GM19238 (cell line): Measurements from ENCODE around the gene CORIN.

ENCODE experiments used
- DNase-seq: peaks from one replicate; pipeline ENCODE4 v3.0.0; 2011; ENCODE audit warnings: low spot score; ENCODE audit not compliant: insufficient read length

Gene CORIN

DNA sequence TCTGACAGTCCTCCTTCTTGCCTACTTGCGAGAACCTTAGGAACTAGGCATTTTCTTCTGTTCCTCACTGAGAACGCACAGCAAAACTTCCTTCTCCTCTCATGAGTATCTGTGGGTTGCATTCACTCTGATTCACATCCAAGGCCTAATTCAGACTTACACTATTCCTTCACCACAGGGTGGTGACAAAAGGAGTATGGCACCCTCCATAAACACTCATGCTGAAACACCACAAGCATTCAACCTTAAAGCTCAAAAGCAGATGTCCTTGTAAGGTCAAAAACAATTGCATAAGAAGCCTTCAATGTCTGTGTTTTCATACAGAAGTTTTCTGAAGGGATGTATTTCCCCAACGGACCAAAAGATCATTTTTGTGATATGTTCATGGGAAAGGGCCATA is 147.3 kb downstream of the CORIN start:
- no peak for DNase-seq

DNA sequence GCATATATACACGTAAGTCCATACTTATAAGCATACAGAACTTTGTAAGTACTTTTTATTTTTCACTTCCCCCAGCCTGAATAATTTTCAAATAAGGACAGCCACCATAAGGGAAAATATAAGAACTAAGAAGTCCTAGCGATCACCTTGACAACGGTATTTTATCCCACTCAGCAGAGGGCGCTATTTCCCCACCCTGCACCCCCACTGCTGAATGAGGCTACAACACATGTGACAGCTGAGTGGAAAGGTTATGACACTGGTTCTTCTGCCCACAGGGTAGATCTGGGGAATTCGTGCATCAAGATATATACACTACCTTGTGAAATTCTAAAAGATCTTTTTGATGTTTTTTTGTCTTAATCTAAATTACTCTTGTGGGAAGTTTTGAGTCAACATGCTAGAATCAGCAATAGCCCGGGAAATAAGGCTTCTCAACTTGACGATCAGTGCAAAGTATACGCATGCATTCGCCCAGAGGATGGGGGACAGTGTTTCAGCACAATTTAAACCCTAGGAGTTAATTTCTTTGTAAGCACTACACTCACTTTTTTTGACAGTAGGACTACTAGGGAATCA is 151.5 kb downstream of the CORIN start:
- DNase-seq = peak; percentile 19

DNA sequence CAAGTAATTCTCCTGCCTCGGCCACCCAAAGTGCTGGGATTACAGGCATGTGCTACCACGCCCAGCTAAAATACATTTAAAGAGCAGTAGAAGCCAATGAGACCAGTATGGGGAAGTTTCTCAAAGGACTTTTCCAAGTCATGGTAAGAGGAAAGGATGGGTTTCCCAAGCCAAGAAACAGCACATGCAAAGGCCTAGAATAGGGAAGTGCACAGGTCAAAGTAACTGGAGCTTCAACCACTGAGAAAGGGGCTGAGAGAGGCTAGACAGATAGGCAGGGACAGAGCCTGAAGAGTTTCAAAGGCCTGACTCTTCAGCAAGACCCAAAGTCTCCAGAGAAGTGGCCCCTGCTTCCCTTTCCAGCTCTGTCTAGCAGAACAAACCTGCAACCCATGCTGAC is 162.1 kb downstream of the CORIN start:
- DNase-seq = no peak

GRCh38 chr4:47674144-47674543 is 163.7 kb downstream of the CORIN start:
- DNase-seq = no peak

DNA sequence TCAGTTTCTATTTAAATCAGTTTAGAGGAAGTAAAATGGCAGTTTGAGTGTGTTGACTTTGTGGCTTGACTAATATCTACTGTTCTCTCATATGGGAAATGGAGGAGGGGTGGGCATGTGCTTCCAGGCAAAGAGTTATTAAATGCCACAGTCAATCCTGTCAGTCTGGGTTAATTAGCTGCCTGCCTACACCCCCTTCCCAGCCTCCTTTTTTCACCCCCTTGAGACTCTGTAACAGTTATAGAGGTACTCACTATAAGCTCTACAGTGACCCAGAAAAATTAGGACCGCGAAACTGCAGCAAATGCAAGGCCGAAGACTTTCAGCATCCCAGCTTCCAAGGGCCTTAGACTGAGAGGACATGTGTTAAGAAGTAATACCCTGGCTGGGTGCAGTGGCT is 165.2 kb downstream of the CORIN start:
- no peak for DNase-seq

DNA sequence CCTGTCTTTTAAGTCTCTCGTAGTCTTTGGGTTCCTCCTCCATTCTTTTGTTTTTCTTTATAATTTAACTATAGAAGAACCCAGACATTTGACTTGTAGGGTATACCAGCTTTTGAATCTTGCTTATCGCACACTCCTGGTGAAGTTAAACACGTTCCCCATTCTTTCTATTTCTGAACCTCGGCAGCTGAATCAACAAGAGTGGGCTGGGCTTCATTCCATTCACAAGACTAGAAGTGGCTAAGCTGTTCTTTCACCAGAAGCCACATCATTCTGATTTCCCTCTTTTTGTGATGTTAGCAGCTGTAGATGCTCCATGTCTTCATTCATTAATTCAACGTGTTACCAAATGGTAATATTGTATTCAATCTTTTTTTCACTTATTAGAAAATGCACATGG is 167.9 kb downstream of the CORIN start:
- no peak for DNase-seq

DNA sequence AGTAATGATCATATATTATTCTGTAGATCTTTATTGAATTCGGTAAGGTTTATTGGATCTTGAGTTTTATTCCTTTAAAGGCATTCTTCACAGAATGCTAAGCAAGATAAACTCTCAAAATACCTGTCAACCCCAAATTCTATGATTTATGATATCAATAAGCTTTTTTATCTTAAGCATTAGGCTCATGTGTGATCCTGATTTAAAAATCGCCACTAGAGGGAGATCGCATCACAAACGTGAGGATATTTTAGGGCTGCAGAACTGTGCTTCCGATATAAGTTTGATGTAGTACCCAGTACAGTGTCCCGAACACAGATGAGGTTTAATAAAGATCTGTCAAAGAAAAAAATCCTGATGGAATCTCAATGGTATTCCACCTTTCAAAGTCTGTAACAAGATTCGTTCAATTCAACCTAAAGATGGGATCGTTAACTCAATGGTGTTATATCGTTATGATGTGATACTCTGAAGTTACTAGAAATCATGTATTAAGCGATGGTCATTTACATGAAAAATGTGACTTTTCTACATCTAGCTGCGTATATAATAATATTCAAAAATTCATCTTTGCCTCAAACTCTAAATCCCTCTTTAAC is 169.0 kb downstream of the CORIN start:
- peak; percentile 3 for DNase-seq

GRCh38 chr4:47668256-47668655 is 169.6 kb downstream of the CORIN start:
- no peak for DNase-seq

GRCh38 chr4:47667552-47667951 is 170.3 kb downstream of the CORIN start:
- no peak for DNase-seq

- no peak for DNase-seq
These were observed 173.6 kb downstream of the CORIN start for GRCh38 chr4:47664051-47664826.

DNA sequence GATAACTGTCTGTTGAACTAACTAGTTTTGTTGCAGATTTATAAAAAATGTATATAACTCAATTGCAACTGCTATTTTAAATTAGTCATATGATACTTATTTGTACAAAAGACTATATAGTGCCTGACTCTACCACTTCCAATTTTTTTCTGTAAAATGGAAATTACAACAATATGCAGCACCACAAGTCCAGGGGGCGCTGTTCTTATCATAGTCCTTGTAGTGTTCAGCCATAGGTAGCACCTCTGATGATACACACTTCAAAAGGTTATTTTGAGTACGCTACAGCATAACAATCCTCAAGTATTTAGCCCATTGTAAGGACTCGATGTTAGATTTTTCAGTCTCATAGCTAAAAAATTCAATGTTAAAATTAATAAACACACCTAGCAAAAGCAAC is 174.9 kb downstream of the CORIN start:
- DNase-seq = no peak

DNA sequence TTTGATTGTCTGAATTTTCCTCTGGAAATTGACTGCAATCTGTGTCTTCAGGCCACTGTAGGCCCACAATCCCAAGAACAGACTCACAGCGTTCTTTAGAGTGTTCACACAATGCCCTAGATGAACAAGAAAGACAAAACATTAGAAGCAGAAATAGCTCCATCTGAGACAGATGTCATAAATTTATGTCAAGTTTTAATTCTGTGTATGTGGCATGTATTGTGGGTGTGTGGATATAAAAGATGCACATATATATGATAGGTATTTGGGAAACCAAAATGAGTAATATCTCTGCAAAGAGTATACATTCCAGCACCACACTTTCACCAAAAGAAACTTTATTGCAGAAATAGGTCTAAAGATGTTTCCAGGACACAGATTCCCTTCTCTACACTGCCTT is 176.1 kb downstream of the CORIN start:
- no peak for DNase-seq

- DNase-seq = no peak
These were observed 178.5 kb downstream of the CORIN start for GRCh38 chr4:47659342-47659741.

- DNase-seq = no peak
These were observed 182.7 kb downstream of the CORIN start for GRCh38 chr4:47654972-47655693.

DNA sequence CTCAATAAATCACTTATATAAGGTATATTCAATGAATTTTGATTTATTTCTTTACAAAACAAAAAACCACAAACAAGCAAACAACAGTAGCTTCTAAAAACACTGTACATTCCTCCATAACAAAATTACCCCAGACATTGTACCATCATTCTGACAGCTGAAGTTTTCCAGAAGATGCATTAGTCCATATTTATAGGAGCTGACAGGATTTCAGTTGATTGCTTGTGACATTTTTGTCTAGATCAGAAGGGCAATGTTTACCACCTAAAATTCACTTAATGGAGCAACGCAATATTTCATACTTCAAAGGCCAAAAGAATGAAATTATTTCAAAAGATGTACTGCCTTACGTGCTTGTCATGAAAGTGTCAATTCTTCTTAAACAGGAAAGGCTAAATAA is 185.8 kb downstream of the CORIN start:
- DNase-seq = no peak

- no peak for DNase-seq
These were observed 186.6 kb downstream of the CORIN start for GRCh38 chr4:47651231-47651630.

- no peak for DNase-seq
These were observed 187.2 kb downstream of the CORIN start for GRCh38 chr4:47650584-47651130.

GRCh38 chr4:47647544-47647943 is 190.3 kb downstream of the CORIN start:
- DNase-seq = no peak

GRCh38 chr4:47647029-47647428 is 190.8 kb downstream of the CORIN start:
- DNase-seq = no peak

DNA sequence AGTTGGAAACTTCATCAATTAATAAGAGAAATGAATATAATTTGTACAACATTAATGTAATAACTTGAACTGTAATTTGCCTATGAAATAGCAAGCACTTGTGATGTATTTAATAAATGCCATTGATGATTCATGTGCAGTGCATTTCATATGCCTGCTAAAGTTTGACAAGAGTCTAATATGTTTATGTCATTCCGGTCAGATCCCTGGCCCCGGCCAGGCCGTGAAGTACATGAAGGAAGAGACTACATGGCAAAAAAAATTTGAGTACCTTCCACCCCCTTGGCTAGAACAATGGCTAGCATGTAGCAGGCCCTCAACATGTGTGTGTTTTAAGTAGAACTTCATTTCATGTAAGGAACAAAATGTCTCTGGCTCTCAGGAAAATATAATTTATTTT is 191.5 kb downstream of the CORIN start:
- no peak for DNase-seq

DNA sequence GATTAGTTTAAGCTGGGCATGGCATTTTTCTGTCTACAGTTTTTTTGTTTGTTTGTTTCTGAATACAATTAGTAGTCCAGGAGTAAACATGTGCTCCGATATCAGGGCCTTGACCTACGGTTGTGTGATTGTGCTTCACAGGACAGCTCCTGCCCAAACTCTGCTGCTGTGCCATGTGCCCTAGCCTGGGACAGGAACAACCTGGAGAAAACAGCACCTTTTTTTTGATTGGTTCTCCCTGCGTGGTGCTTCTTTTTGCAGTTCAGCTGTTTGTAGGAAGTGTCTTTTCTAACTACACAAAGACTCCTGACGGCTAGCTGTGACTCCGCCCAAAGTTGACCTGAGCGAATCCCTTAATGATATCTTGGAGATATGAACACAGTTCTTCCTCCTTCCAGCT is 194.0 kb downstream of the CORIN start:
- DNase-seq = no peak
